Memory B cell (primary cell): ENCODE results near the gene FOXC1.

Source experiments
- ATAC-seq: fragments of 150-1000 bp; cut with Tn5 transposase; 2 replicates; pipeline ENCODE4 v1.10.0; 2021; ENCODE audit warnings: low read depth, mild to moderate bottlenecking, moderate library complexity
- DNase-seq, 2 donors: peaks; one replicate each; pipeline ENCODE4 v3.0.0; 2022; ENCODE audit warnings: low spot score in 2 of 2
- H3K27ac Mint-ChIP-seq: one replicate; pipeline ENCODE4 v1.8.0; 2022; ENCODE audit warnings: mild to moderate bottlenecking, moderate library complexity, mixed read lengths
- H3K27me3 Mint-ChIP-seq: one replicate; pipeline ENCODE4 v1.8.0; 2022; ENCODE audit warnings: mixed read lengths
- H3K36me3 Mint-ChIP-seq: one replicate; pipeline ENCODE4 v1.8.0; 2022; ENCODE audit warnings: mild to moderate bottlenecking, mixed read lengths
- H3K4me1 Mint-ChIP-seq: one replicate; pipeline ENCODE4 v1.8.0; 2022; ENCODE audit warnings: mixed read lengths
- H3K4me3 Mint-ChIP-seq: one replicate; pipeline ENCODE4 v1.8.0; 2022; ENCODE audit warnings: mild to moderate bottlenecking, moderate library complexity, mixed read lengths
- H3K9me3 Mint-ChIP-seq: one replicate; pipeline ENCODE4 v1.8.0; 2022; ENCODE audit warnings: mixed read lengths

Gene FOXC1

GRCh38 chr6:1636971-1637871 lies 27.5 kb downstream of the FOXC1 start:
- Mint-ChIP-seq H3K27ac (no peak overlapping the region), H3K9me3 (no peaks in the 10 kb centered on the region), H3K4me1 (peaks cover 10% of the 10 kb centered on the region), H3K27me3 (peaks cover under 1% of the 10 kb centered on the region), H3K4me3 (no peak overlapping the region), H3K36me3 (peaks cover 5% of the 10 kb centered on the region)
- DNase-seq (no peak), ATAC-seq (peak; percentile 84)

- no peak overlapping the region for H3K4me3 Mint-ChIP-seq
- H3K27ac Mint-ChIP-seq = no peak overlapping the region
- ATAC-seq (no peak), DNase-seq (no peak)
- H3K9me3 Mint-ChIP-seq = no peaks in the 10 kb centered on the region
- peaks cover 4% of the 10 kb centered on the region for H3K36me3 Mint-ChIP-seq
- peaks cover 10% of the 10 kb centered on the region for H3K4me1 Mint-ChIP-seq
- H3K27me3 Mint-ChIP-seq = no peaks in the 10 kb centered on the region
Observed at GRCh38 chr6:1639430-1639829, 29.7 kb downstream of the FOXC1 start.

GRCh38 chr6:1640476-1640875 lies 30.8 kb downstream of the FOXC1 start:
- no peak for ATAC-seq
- Mint-ChIP-seq H3K9me3 (no peaks in the 10 kb centered on the region), H3K27me3 (no peaks in the 10 kb centered on the region), H3K27ac (no peak overlapping the region), H3K4me1 (peaks cover 10% of the 10 kb centered on the region), H3K36me3 (peaks cover 1% of the 10 kb centered on the region), H3K4me3 (no peak overlapping the region)
- DNase-seq = no peak

- no peak overlapping the region for H3K4me3 Mint-ChIP-seq
Observed at GRCh38 chr6:1641343-1641885, 31.7 kb downstream of the FOXC1 start.

GRCh38 chr6:1643111-1643510 lies 33.4 kb downstream of the FOXC1 start:
- peaks cover 1% of the 10 kb centered on the region for H3K36me3 Mint-ChIP-seq
- ATAC-seq (no peak), DNase-seq (no peak)
- H3K27me3 Mint-ChIP-seq = no peaks in the 10 kb centered on the region
- peaks cover 5% of the 10 kb centered on the region for H3K4me1 Mint-ChIP-seq
- no peak overlapping the region for H3K4me3 Mint-ChIP-seq
- no peak overlapping the region for H3K27ac Mint-ChIP-seq
- no peaks in the 10 kb centered on the region for H3K9me3 Mint-ChIP-seq

More at GRCh38 chr6:1641343-1641885, 31.7 kb downstream of the FOXC1 start:
- H3K27me3 Mint-ChIP-seq = no peaks in the 10 kb centered on the region
- peaks cover 1% of the 10 kb centered on the region for H3K36me3 Mint-ChIP-seq
- no peak for ATAC-seq
- H3K27ac Mint-ChIP-seq = no peak overlapping the region
- H3K4me1 Mint-ChIP-seq = peaks cover 15% of the 10 kb centered on the region
- no peak for DNase-seq
- H3K9me3 Mint-ChIP-seq = no peaks in the 10 kb centered on the region

GRCh38 chr6:1643830-1644445 lies 34.2 kb downstream of the FOXC1 start:
- no peaks in the 10 kb centered on the region for H3K27me3 Mint-ChIP-seq
- DNase-seq (no peak), ATAC-seq (no peak)
- no peaks in the 10 kb centered on the region for H3K9me3 Mint-ChIP-seq
- H3K27ac Mint-ChIP-seq = no peak overlapping the region
- H3K36me3 Mint-ChIP-seq = peaks cover 1% of the 10 kb centered on the region
- H3K4me1 Mint-ChIP-seq = peaks cover 5% of the 10 kb centered on the region
- no peak overlapping the region for H3K4me3 Mint-ChIP-seq

GRCh38 chr6:1644516-1645060 lies 34.9 kb downstream of the FOXC1 start:
- Mint-ChIP-seq H3K9me3 (no peaks in the 10 kb centered on the region), H3K4me1 (peaks cover 5% of the 10 kb centered on the region), H3K27ac (no peak overlapping the region), H3K36me3 (peaks cover 1% of the 10 kb centered on the region), H3K27me3 (no peaks in the 10 kb centered on the region), H3K4me3 (no peak overlapping the region)
- ATAC-seq = no peak
- no peak for DNase-seq

GRCh38 chr6:1645466-1646185 lies 35.9 kb downstream of the FOXC1 start:
- peaks cover 5% of the 10 kb centered on the region for H3K4me1 Mint-ChIP-seq
- no peak overlapping the region for H3K4me3 Mint-ChIP-seq
- no peaks in the 10 kb centered on the region for H3K9me3 Mint-ChIP-seq
- H3K27me3 Mint-ChIP-seq = no peaks in the 10 kb centered on the region
- DNase-seq = no peak
- H3K36me3 Mint-ChIP-seq = peaks cover 1% of the 10 kb centered on the region
- no peak overlapping the region for H3K27ac Mint-ChIP-seq
- ATAC-seq = no peak

GRCh38 chr6:1651362-1651761 lies 41.6 kb downstream of the FOXC1 start:
- ATAC-seq (no peak), DNase-seq (no peak)
- no peaks in the 10 kb centered on the region for H3K4me1 Mint-ChIP-seq
- H3K27me3 Mint-ChIP-seq = no peaks in the 10 kb centered on the region
- H3K4me3 Mint-ChIP-seq = no peak overlapping the region
- H3K27ac Mint-ChIP-seq = no peak overlapping the region
- no peaks in the 10 kb centered on the region for H3K9me3 Mint-ChIP-seq
- no peaks in the 10 kb centered on the region for H3K36me3 Mint-ChIP-seq

GRCh38 chr6:1652842-1653241 lies 43.1 kb downstream of the FOXC1 start:
- no peaks in the 10 kb centered on the region for H3K36me3 Mint-ChIP-seq
- no peak for ATAC-seq
- H3K27me3 Mint-ChIP-seq = no peaks in the 10 kb centered on the region
- H3K4me3 Mint-ChIP-seq = no peak overlapping the region
- H3K27ac Mint-ChIP-seq = no peak overlapping the region
- no peak for DNase-seq
- H3K9me3 Mint-ChIP-seq = no peaks in the 10 kb centered on the region
- H3K4me1 Mint-ChIP-seq = no peaks in the 10 kb centered on the region

GRCh38 chr6:1654054-1654453 lies 44.3 kb downstream of the FOXC1 start:
- Mint-ChIP-seq H3K27me3 (no peaks in the 10 kb centered on the region), H3K9me3 (no peaks in the 10 kb centered on the region), H3K27ac (no peak overlapping the region), H3K4me3 (no peak overlapping the region), H3K36me3 (no peaks in the 10 kb centered on the region), H3K4me1 (no peaks in the 10 kb centered on the region)
- DNase-seq (no peak), ATAC-seq (no peak)

- Mint-ChIP-seq H3K27ac (no peak overlapping the region), H3K4me1 (peaks cover 7% of the 10 kb centered on the region), H3K4me3 (no peak overlapping the region), H3K27me3 (no peaks in the 10 kb centered on the region), H3K36me3 (peaks cover 2% of the 10 kb centered on the region), H3K9me3 (no peaks in the 10 kb centered on the region)
- ATAC-seq = no peak
- DNase-seq = no peak
Observed at GRCh38 chr6:1657116-1657770, 47.5 kb downstream of the FOXC1 start.

- H3K27ac Mint-ChIP-seq = no peak overlapping the region
- H3K4me1 Mint-ChIP-seq = peaks cover 7% of the 10 kb centered on the region
Observed at GRCh38 chr6:1657771-1658165, 48.1 kb downstream of the FOXC1 start.

More at GRCh38 chr6:1657771-1658165, 48.1 kb downstream of the FOXC1 start:
- ATAC-seq (no peak), DNase-seq (no peak)
- Mint-ChIP-seq H3K27me3 (no peaks in the 10 kb centered on the region), H3K4me3 (no peak overlapping the region), H3K36me3 (peaks cover 2% of the 10 kb centered on the region), H3K9me3 (no peaks in the 10 kb centered on the region)
